Suprapubic skin (tissue), 4 donors: ENCODE data around the gene KYNU. TPM values are rescaled to one million over a fixed set of nuclear protein-coding genes. Genes with fewer than 3 reads are reported as not detected.
"Not testable (repeated sequence)": the region's sequence is repeated elsewhere in the genome, so short reads cannot be mapped to it uniquely, and the experiment has no call there.

ENCODE experiments used
- DNase-seq, 2 donors: peaks; one replicate each; pipeline ENCODE4 v3.0.0-alpha.2; 2019; ENCODE audit warnings: low spot score in 2 of 2
- H3K27ac ChIP-seq: fragments of 200-600 bp; sonication (generic); one replicate; pipeline ENCODE4 v1.5.1; 2019
- H3K27me3 ChIP-seq: fragments of 200-600 bp; sonication (generic); one replicate; pipeline ENCODE4 v1.5.1; 2019
- H3K36me3 ChIP-seq: fragments of 200-600 bp; sonication (generic); one replicate; pipeline ENCODE4 v1.5.1; 2019
- H3K4me1 ChIP-seq: fragments of 200-600 bp; sonication (generic); one replicate; pipeline ENCODE4 v1.5.1; 2019
- H3K4me3 ChIP-seq: fragments of 200-600 bp; sonication (generic); one replicate; pipeline ENCODE4 v1.5.1; 2019; ENCODE audit warnings: mild to moderate bottlenecking
- H3K9me3 ChIP-seq: fragments of 200-600 bp; sonication (generic); one replicate; pipeline ENCODE4 v1.5.1; 2019
- CTCF ChIP-seq, 2 donors: fragments of 200-600 bp in 1 of 2; fragments of 450-650 bp in 1 of 2; sonication (generic) in 1 of 2; IDR thresholded peaks; one replicate each; pipeline ENCODE4 v1.5.1; 2016 to 2019; ENCODE audit warnings: antibody characterized with exemption in 2 of 2, mild to moderate bottlenecking in 1 of 2, moderate library complexity in 1 of 2
- EP300 ChIP-seq: sonication (generic); formaldehyde crosslinking; IDR thresholded peaks from one replicate; pipeline ENCODE4 v1.6.1; 2017; ENCODE audit warnings: antibody characterized with exemption
- POLR2A ChIP-seq, 2 donors: fragments of 450-650 bp; IDR thresholded peaks; one replicate each; pipeline ENCODE4 v1.6.1; 2017; ENCODE audit warnings: antibody characterized with exemption in 2 of 2, mild to moderate bottlenecking in 2 of 2, moderate library complexity in 2 of 2
- POLR2AphosphoS5 ChIP-seq, 3 donors: sonication (generic); formaldehyde crosslinking; IDR thresholded peaks; one replicate each; pipeline ENCODE4 v1.6.1; 2017; ENCODE audit warnings: antibody characterized with exemption in 3 of 3
- WGBS: methylation state at CpG from one replicate; pipeline ENCODE4 v1.1.5; 2018; 5-methylcytosine and 5-hydroxymethylcytosine counted together
- total RNA-seq, 4 donors: library from RNA; depleted of rRNA; stranded (reverse); fragments of >200 nt; gene quantifications; one replicate each; pipeline ENCODE4 v1.1.0, GENCODE V29; 2016

The KYNU gene
- total RNA-seq, 4 donors from 2014 or later = 0.29 to 3.9 (median 2.0) TPM

- DNase-seq = no peak
- Histone ChIP-seq H3K27me3 (no peaks in the 10 kb centered on the region), H3K9me3 (no peaks in the 10 kb centered on the region), H3K4me3 (no peak overlapping the region), H3K4me1 (no peaks in the 10 kb centered on the region), H3K27ac (no peak overlapping the region), H3K36me3 (no peaks in the 10 kb centered on the region)
- no peak for TF ChIP-seq EP300
- TF ChIP-seq CTCF (IDR thresholded peaks at IDR 0.05) = no peak
- no peak for TF ChIP-seq POLR2A (IDR thresholded peaks at IDR 0.05)
- TF ChIP-seq POLR2AphosphoS5 (IDR thresholded peaks at IDR 0.05) = no peak
- 83% methylated on average over 1 of the region's 1 CpG for WGBS
Measured at GRCh38 chr2:143051465-143051864, 174.0 kb downstream of the KYNU start.

GRCh38 chr2:143053437-143053836 lies 176.0 kb downstream of the KYNU start:
- H3K27me3 ChIP-seq, H3K4me3 ChIP-seq, H3K27ac ChIP-seq, DNase-seq, H3K4me1 ChIP-seq, H3K36me3 ChIP-seq, H3K9me3 ChIP-seq: not testable (repeated sequence)
- 79% methylated on average over 4 of the region's 4 CpGs for WGBS

GRCh38 chr2:143056550-143056949 lies 179.1 kb downstream of the KYNU start:
- no peak overlapping the region for H3K4me3 ChIP-seq
- H3K4me1 ChIP-seq = no peaks in the 10 kb centered on the region
- no peaks in the 10 kb centered on the region for H3K9me3 ChIP-seq
- 94% methylated on average over 5 of the region's 5 CpGs for WGBS
- DNase-seq = no peak
- no peak overlapping the region for H3K27ac ChIP-seq
- TF ChIP-seq POLR2A (IDR thresholded peaks at IDR 0.05) (no peak), POLR2AphosphoS5 (IDR thresholded peaks at IDR 0.05) (no peak), CTCF (IDR thresholded peaks at IDR 0.05) (no peak), EP300 (no peak)
- no peaks in the 10 kb centered on the region for H3K27me3 ChIP-seq
- no peaks in the 10 kb centered on the region for H3K36me3 ChIP-seq

GRCh38 chr2:143058851-143059250 lies 181.4 kb downstream of the KYNU start:
- Histone ChIP-seq H3K4me3 (no peak overlapping the region), H3K4me1 (no peaks in the 10 kb centered on the region), H3K36me3 (no peaks in the 10 kb centered on the region), H3K27me3 (no peaks in the 10 kb centered on the region), H3K9me3 (no peaks in the 10 kb centered on the region), H3K27ac (no peak overlapping the region)
- 41% methylated on average over 1 of the region's 1 CpG for WGBS
- no peak for TF ChIP-seq POLR2AphosphoS5 (IDR thresholded peaks at IDR 0.05)
- no peak for TF ChIP-seq CTCF (IDR thresholded peaks at IDR 0.05)
- no peak for DNase-seq

- no peaks in the 10 kb centered on the region for H3K36me3 ChIP-seq
- DNase-seq = no peak
- no peak overlapping the region for H3K27ac ChIP-seq
- no peak overlapping the region for H3K4me3 ChIP-seq
- H3K4me1 ChIP-seq = no peaks in the 10 kb centered on the region
- TF ChIP-seq CTCF (IDR thresholded peaks at IDR 0.05) (no peak), POLR2AphosphoS5 (IDR thresholded peaks at IDR 0.05) (no peak), POLR2A (IDR thresholded peaks at IDR 0.05) (no peak), EP300 (no peak)
- H3K27me3 ChIP-seq = no peaks in the 10 kb centered on the region
- H3K9me3 ChIP-seq = no peaks in the 10 kb centered on the region
- 57% methylated on average over 1 of the region's 1 CpG for WGBS
Measured at GRCh38 chr2:143063612-143064200, 186.2 kb downstream of the KYNU start.

- Histone ChIP-seq H3K27me3 (no peaks in the 10 kb centered on the region), H3K4me1 (no peaks in the 10 kb centered on the region), H3K36me3 (no peaks in the 10 kb centered on the region), H3K4me3 (no peak overlapping the region), H3K9me3 (no peaks in the 10 kb centered on the region), H3K27ac (no peak overlapping the region)
- WGBS = 72% methylated on average over 3 of the region's 3 CpGs
- TF ChIP-seq EP300 (no peak), POLR2A (IDR thresholded peaks at IDR 0.05) (no peak), POLR2AphosphoS5 (IDR thresholded peaks at IDR 0.05) (no peak), CTCF (IDR thresholded peaks at IDR 0.05) (no peak)
- DNase-seq = no peak
Measured at GRCh38 chr2:143068094-143068493, 190.6 kb downstream of the KYNU start.
